IgD-negative memory B cell (primary cell): Measurements from ENCODE around the gene HMCN2. TPM values are rescaled to one million over a fixed set of nuclear protein-coding genes. Genes with fewer than 3 reads are reported as not detected.
"Not testable (repeated sequence)": the region's sequence is repeated elsewhere in the genome, so short reads cannot be mapped to it uniquely, and the experiment has no call there.

Source experiments
- H3K27ac Mint-ChIP-seq, 3 donors: one replicate each; pipeline ENCODE4 v1.8.0; 2020 to 2022; ENCODE audit warnings: mild to moderate bottlenecking in 3 of 3, mixed read lengths in 3 of 3, moderate library complexity in 1 of 3
- H3K27me3 Mint-ChIP-seq: one replicate; pipeline ENCODE4 v1.8.0; 2021; ENCODE audit warnings: mixed read lengths
- H3K36me3 Mint-ChIP-seq: one replicate; pipeline ENCODE4 v1.8.0; 2020; ENCODE audit warnings: mild to moderate bottlenecking, mixed read lengths
- H3K4me1 Mint-ChIP-seq, 3 donors: one replicate each; pipeline ENCODE4 v1.8.0; 2020 to 2022; ENCODE audit warnings: mixed read lengths in 3 of 3, mild to moderate bottlenecking in 1 of 3
- H3K4me3 Mint-ChIP-seq, 4 donors: one replicate each; pipeline ENCODE4 v1.8.0; 2020 to 2022; ENCODE audit warnings: mild to moderate bottlenecking in 4 of 4, mixed read lengths in 4 of 4, moderate library complexity in 3 of 4
- H3K9me3 Mint-ChIP-seq, 3 donors: one replicate each; pipeline ENCODE4 v1.8.0; 2020 to 2021; ENCODE audit warnings: mixed read lengths in 3 of 3, mild to moderate bottlenecking in 1 of 3
- polyA plus RNA-seq: library from polyadenylated mRNA; unstranded; fragments of 300-500 nt; fragmentation: Illumina TruSeq; gene quantifications from one replicate; pipeline ENCODE4 v1.2.3, GENCODE V29; 2021

The HMCN2 gene
- polyA plus RNA-seq, 1 donor from 2014 or later: not detected

DNA sequence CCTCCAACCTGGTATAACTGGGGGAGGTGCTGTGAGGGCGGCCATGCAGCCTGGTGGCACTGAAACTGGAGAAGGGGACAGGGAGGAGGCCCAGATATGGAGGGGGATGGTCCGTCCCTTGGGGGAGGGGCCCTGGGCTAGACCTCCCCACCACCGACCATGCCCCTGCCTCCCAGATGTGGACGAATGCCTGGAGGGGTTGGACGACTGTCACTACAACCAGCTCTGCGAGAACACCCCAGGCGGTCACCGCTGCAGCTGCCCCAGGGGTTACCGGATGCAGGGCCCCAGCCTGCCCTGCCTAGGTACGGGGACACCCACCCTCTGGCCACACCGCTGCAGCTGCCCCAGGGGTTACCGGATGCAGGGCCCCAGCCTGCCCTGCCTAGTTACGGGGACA lies 163.8 kb downstream of the HMCN2 start:
- H3K4me1 Mint-ChIP-seq: peaks cover 0 to 3% (median 0%) of the 10 kb centered on the region in 3 donors
- H3K4me3 Mint-ChIP-seq: no peak overlapping the region
- H3K9me3 Mint-ChIP-seq: no peaks in the 10 kb centered on the region
- H3K27me3 Mint-ChIP-seq: peaks cover 24% of the 10 kb centered on the region
- H3K27ac Mint-ChIP-seq: no peak overlapping the region
- no peaks in the 10 kb centered on the region for H3K36me3 Mint-ChIP-seq

DNA sequence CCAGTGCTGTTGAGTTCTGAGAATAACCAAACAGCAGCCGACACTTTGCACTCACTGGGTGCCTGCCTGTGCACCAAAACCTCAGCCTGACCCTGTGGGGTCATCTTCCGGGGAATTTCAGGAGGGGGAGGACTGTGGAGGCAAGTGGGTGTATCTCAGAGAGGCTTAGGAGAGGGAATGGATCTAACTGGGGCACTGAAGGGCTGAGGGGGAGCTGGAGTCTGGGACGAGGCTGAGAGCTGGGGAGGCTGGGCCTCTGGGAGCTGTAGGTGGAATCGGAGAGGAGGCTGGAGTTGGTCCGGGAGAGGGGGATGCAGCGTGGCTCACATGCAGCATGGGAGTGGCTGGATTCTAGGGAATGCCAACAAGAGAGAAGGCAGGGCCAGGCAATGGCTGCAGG lies 164.3 kb downstream of the HMCN2 start:
- H3K4me1 Mint-ChIP-seq: peaks cover 0 to 3% (median 0%) of the 10 kb centered on the region in 3 donors
- H3K27me3 Mint-ChIP-seq: peaks cover 24% of the 10 kb centered on the region
- H3K4me3 Mint-ChIP-seq: no peak overlapping the region
- no peaks in the 10 kb centered on the region for H3K36me3 Mint-ChIP-seq
- no peaks in the 10 kb centered on the region for H3K9me3 Mint-ChIP-seq
- no peak overlapping the region for H3K27ac Mint-ChIP-seq

- H3K4me1 Mint-ChIP-seq: peaks cover 0 to 3% (median 0%) of the 10 kb centered on the region in 3 donors
- no peaks in the 10 kb centered on the region for H3K36me3 Mint-ChIP-seq
- no peaks in the 10 kb centered on the region for H3K9me3 Mint-ChIP-seq
- H3K27ac Mint-ChIP-seq: no peak overlapping the region
- peaks cover 27% of the 10 kb centered on the region for H3K27me3 Mint-ChIP-seq
- no peak overlapping the region for H3K4me3 Mint-ChIP-seq
Observed at GRCh38 chr9:130430232-130430631, 164.7 kb downstream of the HMCN2 start.

DNA sequence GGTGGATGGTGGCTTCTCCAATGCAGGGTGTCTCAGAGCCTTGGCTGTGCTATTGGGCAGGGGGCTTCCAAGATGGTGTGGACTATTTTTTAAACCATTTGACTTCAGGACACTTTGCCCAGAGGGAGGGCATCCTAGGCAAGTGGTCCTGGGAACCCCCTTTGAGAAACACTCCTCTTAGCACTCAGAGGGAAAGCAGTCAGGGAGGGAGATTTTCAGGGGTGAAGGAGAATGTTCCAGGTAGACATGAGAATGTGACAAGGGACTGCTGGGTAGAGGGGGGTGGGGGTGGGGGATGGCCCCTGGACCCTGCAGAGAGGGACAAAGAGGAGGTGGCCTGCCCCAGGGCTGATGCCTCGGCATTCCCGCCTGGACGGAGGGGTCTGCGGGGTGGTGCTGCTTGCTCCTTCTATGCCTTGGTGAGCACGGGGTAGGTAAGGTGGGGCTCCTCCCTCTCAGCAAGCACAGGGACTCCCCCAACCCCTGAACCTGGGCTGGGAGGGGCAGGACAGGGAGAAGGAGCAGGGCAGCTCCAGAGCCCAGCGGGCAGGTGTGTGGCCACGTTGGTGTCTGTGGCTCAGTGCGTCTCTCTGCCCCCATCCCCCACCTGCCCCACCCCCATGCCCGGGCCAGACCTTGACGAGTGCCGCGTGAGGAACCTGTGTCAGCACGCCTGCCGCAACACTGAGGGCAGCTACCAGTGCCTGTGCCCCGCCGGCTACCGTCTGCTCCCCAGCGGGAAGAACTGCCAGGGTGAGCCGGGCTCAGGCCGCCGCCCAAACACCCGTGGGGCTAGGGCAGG lies 165.4 kb downstream of the HMCN2 start:
- Mint-ChIP-seq H3K4me1 (peaks cover 0 to 3% (median 0%) of the 10 kb centered on the region in 3 donors), H3K9me3 (no peaks in the 10 kb centered on the region), H3K27ac (no peak overlapping the region), H3K27me3 (peaks cover 33% of the 10 kb centered on the region), H3K36me3 (no peaks in the 10 kb centered on the region), H3K4me3 (no peak overlapping the region)

- no peaks in the 10 kb centered on the region for H3K9me3 Mint-ChIP-seq
- H3K4me1 Mint-ChIP-seq: peaks cover 0 to 3% (median 0%) of the 10 kb centered on the region in 3 donors
- no peak overlapping the region for H3K27ac Mint-ChIP-seq
- H3K4me3 Mint-ChIP-seq: no peak overlapping the region
- no peaks in the 10 kb centered on the region for H3K36me3 Mint-ChIP-seq
- H3K27me3 Mint-ChIP-seq: peaks cover 33% of the 10 kb centered on the region
Observed at GRCh38 chr9:130431536-130432303, 166.2 kb downstream of the HMCN2 start.

DNA sequence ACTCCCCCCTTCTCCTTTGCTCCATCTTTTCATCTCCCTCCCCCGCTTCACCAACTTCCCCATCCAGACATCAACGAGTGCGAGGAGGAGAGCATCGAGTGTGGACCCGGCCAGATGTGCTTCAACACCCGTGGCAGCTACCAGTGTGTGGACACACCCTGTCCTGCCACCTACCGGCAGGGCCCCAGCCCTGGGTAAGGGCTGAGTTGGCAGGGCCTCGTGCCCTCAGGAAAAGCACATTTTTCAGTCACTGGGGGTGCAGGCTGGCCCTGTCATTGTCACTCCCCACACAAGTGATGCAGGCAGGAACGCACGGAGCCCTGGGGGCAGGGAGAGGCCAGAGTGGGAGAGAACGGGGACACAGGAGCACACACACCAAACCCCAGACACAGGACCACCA lies 166.8 kb downstream of the HMCN2 start:
- Mint-ChIP-seq H3K4me3 (no peak overlapping the region), H3K27ac (no peak overlapping the region), H3K27me3 (peaks cover 33% of the 10 kb centered on the region), H3K4me1 (peaks cover 0 to 3% (median 0%) of the 10 kb centered on the region in 3 donors), H3K36me3 (no peaks in the 10 kb centered on the region), H3K9me3 (no peaks in the 10 kb centered on the region)

DNA sequence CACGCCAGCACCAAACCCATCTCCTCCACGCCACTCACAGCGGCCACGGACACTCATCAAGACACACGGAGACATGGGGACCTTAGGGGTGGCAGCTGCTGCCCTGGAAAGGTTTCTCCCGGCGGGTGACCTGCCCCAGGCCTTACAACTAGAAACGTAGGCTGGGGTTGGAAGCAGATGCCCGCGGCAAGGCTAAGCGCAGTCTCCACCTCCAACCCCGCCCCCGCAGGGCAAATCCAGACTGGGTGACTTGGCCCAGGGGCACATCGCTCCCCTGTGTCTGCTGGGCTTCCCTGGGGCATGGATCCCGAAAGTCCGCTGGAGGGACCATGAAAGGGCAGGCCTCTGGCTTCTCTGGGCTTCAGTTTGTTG lies 167.2 kb downstream of the HMCN2 start:
- Mint-ChIP-seq H3K9me3 (no peaks in the 10 kb centered on the region), H3K4me1 (peaks cover 0 to 3% (median 0%) of the 10 kb centered on the region in 3 donors), H3K27ac (no peak overlapping the region), H3K27me3 (peaks cover 37% of the 10 kb centered on the region), H3K4me3 (peak overlapping the region in 1 of 4 donors; percentile 55), H3K36me3 (no peaks in the 10 kb centered on the region)

GRCh38 chr9:130433168-130433946 lies 167.8 kb downstream of the HMCN2 start:
- Mint-ChIP-seq H3K9me3 (no peaks in the 10 kb centered on the region), H3K27me3 (peaks cover 40% of the 10 kb centered on the region), H3K4me1 (peaks cover 0 to 3% (median 0%) of the 10 kb centered on the region in 3 donors), H3K27ac (no peak overlapping the region), H3K4me3 (peak overlapping the region in 1 of 4 donors; percentile 55), H3K36me3 (no peaks in the 10 kb centered on the region)

- H3K4me3 Mint-ChIP-seq: peak overlapping the region in 2 of 4 donors; percentile 1 to 34
- no peaks in the 10 kb centered on the region for H3K9me3 Mint-ChIP-seq
- H3K27me3 Mint-ChIP-seq: peaks cover 37% of the 10 kb centered on the region
- no peaks in the 10 kb centered on the region for H3K36me3 Mint-ChIP-seq
- peaks cover 0 to 3% (median 0%) of the 10 kb centered on the region in 3 donors for H3K4me1 Mint-ChIP-seq
- no peak overlapping the region for H3K27ac Mint-ChIP-seq
Observed at GRCh38 chr9:130433947-130434262, 168.3 kb downstream of the HMCN2 start.

DNA sequence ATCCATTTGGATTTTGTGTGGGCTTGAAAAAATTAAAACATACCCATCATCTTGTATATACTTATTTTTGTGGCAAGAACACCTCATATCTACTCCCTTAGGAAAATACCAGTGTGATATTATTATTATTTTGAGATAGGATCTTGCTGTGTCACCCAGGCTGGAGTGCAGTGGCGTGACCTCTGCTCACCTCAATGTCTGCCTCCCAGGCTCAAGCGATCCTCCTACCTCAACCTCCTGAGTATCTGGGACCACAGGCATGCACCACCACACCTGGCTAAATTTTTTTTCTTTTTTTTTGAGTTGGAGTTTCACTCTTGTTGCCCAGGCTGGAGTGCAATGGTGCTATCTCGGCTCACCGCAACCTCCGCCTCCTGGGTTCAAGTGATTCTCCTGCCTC lies 169.1 kb downstream of the HMCN2 start:
- H3K27me3 Mint-ChIP-seq: peaks cover 37% of the 10 kb centered on the region
- not testable (repeated sequence) for H3K4me1 Mint-ChIP-seq, H3K36me3 Mint-ChIP-seq, H3K4me3 Mint-ChIP-seq, H3K27ac Mint-ChIP-seq, H3K9me3 Mint-ChIP-seq

DNA sequence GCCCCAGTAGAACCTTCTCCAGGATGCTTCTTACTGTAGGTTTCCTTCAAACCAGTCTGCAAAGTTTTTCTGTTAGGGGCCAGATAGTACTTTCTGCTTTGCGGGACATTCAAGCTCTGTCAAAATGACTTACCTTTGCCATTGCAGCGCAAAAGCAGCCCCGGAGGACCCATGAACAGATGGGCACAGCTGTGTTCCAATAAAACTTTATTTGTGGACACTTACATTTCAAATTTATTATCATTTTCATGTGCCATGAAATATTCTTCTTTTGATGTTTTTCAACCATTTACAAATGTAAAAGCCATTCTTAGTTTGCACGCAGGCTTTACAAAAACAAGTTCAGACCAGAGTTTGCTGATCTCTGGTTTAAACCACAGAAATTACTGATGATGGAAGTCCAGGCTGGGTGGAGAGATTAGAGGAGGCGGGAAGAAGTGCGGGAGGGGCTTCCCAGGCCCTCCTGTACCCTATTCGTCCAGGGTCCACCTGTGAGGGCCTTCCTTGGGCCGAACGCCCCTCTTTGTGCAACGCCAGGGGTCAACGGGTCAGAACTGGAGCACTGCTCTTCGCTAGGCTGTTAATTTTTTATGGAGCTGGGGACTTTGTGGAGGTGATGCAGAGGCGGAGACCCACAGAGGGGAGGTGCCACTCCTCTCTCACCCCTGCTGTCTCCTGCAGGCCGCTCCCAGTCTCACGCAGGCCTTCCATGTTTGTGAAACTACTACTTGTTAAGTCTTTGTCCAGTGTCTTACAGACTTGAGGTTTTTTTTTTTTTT lies 171.6 kb downstream of the HMCN2 start:
- Mint-ChIP-seq H3K27ac (no peak overlapping the region), H3K4me3 (no peak overlapping the region), H3K9me3 (peaks cover 4 to 12% (median 6%) of the 10 kb centered on the region in 3 donors), H3K27me3 (peaks cover 31% of the 10 kb centered on the region), H3K36me3 (peaks cover 2% of the 10 kb centered on the region), H3K4me1 (peaks cover 0 to 3% (median 0%) of the 10 kb centered on the region in 3 donors)

- Mint-ChIP-seq H3K27me3 (peaks cover 27% of the 10 kb centered on the region), H3K4me3 (no peak overlapping the region), H3K36me3 (peaks cover 2% of the 10 kb centered on the region), H3K27ac (no peak overlapping the region), H3K9me3 (peaks cover 4 to 12% (median 6%) of the 10 kb centered on the region in 3 donors), H3K4me1 (no peaks in the 10 kb centered on the region)
Observed at GRCh38 chr9:130438382-130438981, 172.9 kb downstream of the HMCN2 start.

- Mint-ChIP-seq H3K36me3 (peaks cover 2% of the 10 kb centered on the region), H3K27ac (no peak overlapping the region), H3K4me1 (no peaks in the 10 kb centered on the region), H3K4me3 (no peak overlapping the region), H3K27me3 (peaks cover 23% of the 10 kb centered on the region), H3K9me3 (peaks cover 4 to 12% (median 6%) of the 10 kb centered on the region in 3 donors)
Observed at GRCh38 chr9:130441031-130441430, 175.5 kb downstream of the HMCN2 start.
